ENCODE results near the gene RAB3GAP2. TPM values are rescaled to one million over a fixed set of nuclear protein-coding genes. Genes with fewer than 3 reads are reported as not detected.
"Not testable (repeated sequence)": the region's sequence is repeated elsewhere in the genome, so short reads cannot be mapped to it uniquely, and the experiment has no call there.

RAB3GAP2 gene
- total RNA-seq, 5 donors from 2014 or later (not counting 1 experiment from before 2014, with no cell fraction given), result 42.1 to 55.1 (median 46.7) TPM

DNA sequence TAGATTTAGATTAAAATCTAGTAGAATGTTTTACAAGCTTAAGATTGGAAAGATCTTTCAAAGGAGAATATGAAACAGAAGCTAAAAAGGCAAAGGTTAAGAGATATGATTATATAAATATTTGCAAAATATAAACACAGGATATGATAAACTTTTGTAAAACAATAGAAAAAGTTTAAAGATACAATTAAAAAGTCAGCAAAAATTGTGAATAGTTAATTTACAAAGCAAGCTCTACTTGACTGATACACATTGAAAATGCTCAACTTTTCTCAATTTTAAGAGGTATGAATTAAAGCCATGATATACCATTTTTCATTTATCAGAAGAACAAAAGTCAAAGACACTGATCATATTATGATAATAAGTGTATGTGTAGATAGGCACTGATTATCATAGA lies 21.0 kb downstream of the RAB3GAP2 start:
- no peak overlapping the region for H3K27ac ChIP-seq (ENCODE audit: low read length)
- Mint-ChIP-seq H3K36me3 (peaks cover 82% of the 10 kb centered on the region), H3K4me1 (peaks cover 12 to 18% (median 15%) of the 10 kb centered on the region in 3 donors), H3K9me3 (peaks cover 6 to 35% (median 22%) of the 10 kb centered on the region in 3 donors), H3K27me3 (no peaks in the 10 kb centered on the region), H3K4me3 (no peak overlapping the region), H3K27ac (no peak overlapping the region)
- POLR2A ChIA-PET, result no interaction called here
- CTCF ChIA-PET, result interaction anchor here in 1 of 2 donors (0.6 kb wide), 1 partner anchor 33 kb away, joined by 3 read pairs; no protein-coding TSS in a partner anchor
- H3K4me3 ChIP-seq (ENCODE audit: control insufficient read depth in 1 of 2, extremely low read depth in 1 of 2, low read length in 1 of 2), result no peak overlapping the region
- H3K27me3 ChIP-seq (replicated peaks in 1 of 2; ENCODE audit: control insufficient read depth in 2 of 2, extremely low read depth in 1 of 2, insufficient read depth in 2 of 2, low read length in 1 of 2), result no peaks in the 10 kb centered on the region
- ATAC-seq (replicated peaks in 1 of 4) (no peak), DNase-seq (no peak)
- H3K36me3 ChIP-seq (ENCODE audit: control insufficient read depth in 2 of 2, extremely low read depth in 1 of 2, insufficient read depth in 1 of 2, low read length in 1 of 2), result peaks cover 16 to 20% of the 10 kb centered on the region in 2 donors
- no peaks in the 10 kb centered on the region for H3K9me3 ChIP-seq
- H3K4me1 ChIP-seq (ENCODE audit: control insufficient read depth in 1 of 2, extremely low read depth in 1 of 2, insufficient read depth in 2 of 2, low read length in 2 of 2), result no peaks in the 10 kb centered on the region

DNA sequence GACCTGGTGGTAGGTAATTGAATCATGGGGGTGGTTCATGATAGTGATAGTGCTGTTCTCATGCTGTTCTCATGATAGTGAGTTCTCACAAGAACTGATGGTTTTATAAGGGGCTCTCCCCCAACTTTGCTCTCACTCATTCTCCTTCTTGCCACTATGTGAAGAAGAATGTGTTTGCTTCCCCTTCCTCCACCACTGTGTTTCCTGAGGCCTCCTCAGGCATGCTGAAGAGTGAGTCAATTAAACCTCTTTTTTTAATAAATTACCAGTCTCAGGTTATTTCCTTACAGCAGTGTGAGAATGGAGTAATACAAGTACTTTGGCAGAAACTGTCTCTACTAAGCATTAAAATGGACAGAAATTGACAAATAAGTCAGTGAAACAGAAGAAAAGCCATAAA lies 21.6 kb downstream of the RAB3GAP2 start:
- Mint-ChIP-seq H3K36me3 (peaks cover 82% of the 10 kb centered on the region), H3K27me3 (no peaks in the 10 kb centered on the region), H3K9me3 (peaks cover 6 to 38% (median 22%) of the 10 kb centered on the region in 3 donors), H3K4me1 (peaks cover 9 to 12% (median 11%) of the 10 kb centered on the region in 3 donors), H3K27ac (no peak overlapping the region), H3K4me3 (no peak overlapping the region)
- POLR2A ChIA-PET, result no interaction called here
- Histone ChIP-seq H3K9me3 (no peaks in the 10 kb centered on the region), H3K4me1 (ENCODE audit: control insufficient read depth in 1 of 2, extremely low read depth in 1 of 2, insufficient read depth in 2 of 2, low read length in 2 of 2) (no peaks in the 10 kb centered on the region), H3K27me3 (replicated peaks in 1 of 2; ENCODE audit: control insufficient read depth in 2 of 2, extremely low read depth in 1 of 2, insufficient read depth in 2 of 2, low read length in 1 of 2) (no peaks in the 10 kb centered on the region), H3K36me3 (ENCODE audit: control insufficient read depth in 2 of 2, extremely low read depth in 1 of 2, insufficient read depth in 1 of 2, low read length in 1 of 2) (peaks cover 16 to 18% of the 10 kb centered on the region in 2 donors), H3K4me3 (ENCODE audit: control insufficient read depth in 1 of 2, extremely low read depth in 1 of 2, low read length in 1 of 2) (no peak overlapping the region), H3K27ac (ENCODE audit: low read length) (no peak overlapping the region)
- ATAC-seq (replicated peaks in 1 of 4) (no peak), DNase-seq (no peak)
- CTCF ChIA-PET, result no interaction called here

DNA sequence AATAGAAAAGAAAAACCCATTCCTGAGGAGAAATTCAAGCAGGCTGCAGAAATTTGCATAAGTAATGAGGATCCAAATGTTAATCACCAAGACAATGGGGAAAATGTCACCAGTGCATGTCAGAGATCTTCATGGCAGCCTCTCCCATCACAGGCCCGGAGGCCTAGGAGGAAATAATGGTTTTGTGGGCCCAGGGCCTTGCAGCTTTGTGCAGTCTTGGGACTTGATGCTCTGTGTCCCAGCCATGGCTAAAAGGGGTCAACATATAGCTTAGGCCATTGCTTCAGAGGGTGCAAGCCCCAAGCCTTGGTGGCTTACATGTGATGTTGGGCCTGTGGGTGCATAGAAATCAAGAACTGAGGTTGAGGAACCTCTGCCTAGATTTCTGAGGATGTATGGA lies 22.7 kb downstream of the RAB3GAP2 start:
- H3K4me1 ChIP-seq (ENCODE audit: control insufficient read depth in 1 of 2, extremely low read depth in 1 of 2, insufficient read depth in 2 of 2, low read length in 2 of 2), result no peaks in the 10 kb centered on the region
- Mint-ChIP-seq H3K36me3 (peaks cover 78% of the 10 kb centered on the region), H3K9me3 (peaks cover 6 to 43% (median 22%) of the 10 kb centered on the region in 3 donors), H3K4me1 (peaks cover 8 to 12% (median 10%) of the 10 kb centered on the region in 3 donors), H3K27ac (no peak overlapping the region), H3K27me3 (no peaks in the 10 kb centered on the region), H3K4me3 (no peak overlapping the region)
- H3K27ac ChIP-seq (ENCODE audit: low read length), result no peak overlapping the region
- WGBS (ENCODE audit: insufficient coverage), result no CpG with 5 or more reads among the region's 1 CpG
- no peaks in the 10 kb centered on the region for H3K9me3 ChIP-seq
- no peaks in the 10 kb centered on the region for H3K27me3 ChIP-seq (replicated peaks in 1 of 2; ENCODE audit: control insufficient read depth in 2 of 2, extremely low read depth in 1 of 2, insufficient read depth in 2 of 2, low read length in 1 of 2)
- ATAC-seq (replicated peaks in 1 of 4) (no peak), DNase-seq (no peak)
- ChIA-PET POLR2A (no interaction called here), CTCF (no interaction called here)
- no peak overlapping the region for H3K4me3 ChIP-seq (ENCODE audit: control insufficient read depth in 1 of 2, extremely low read depth in 1 of 2, low read length in 1 of 2)
- H3K36me3 ChIP-seq (ENCODE audit: control insufficient read depth in 2 of 2, extremely low read depth in 1 of 2, insufficient read depth in 1 of 2, low read length in 1 of 2), result peaks cover 13 to 16% of the 10 kb centered on the region in 2 donors

DNA sequence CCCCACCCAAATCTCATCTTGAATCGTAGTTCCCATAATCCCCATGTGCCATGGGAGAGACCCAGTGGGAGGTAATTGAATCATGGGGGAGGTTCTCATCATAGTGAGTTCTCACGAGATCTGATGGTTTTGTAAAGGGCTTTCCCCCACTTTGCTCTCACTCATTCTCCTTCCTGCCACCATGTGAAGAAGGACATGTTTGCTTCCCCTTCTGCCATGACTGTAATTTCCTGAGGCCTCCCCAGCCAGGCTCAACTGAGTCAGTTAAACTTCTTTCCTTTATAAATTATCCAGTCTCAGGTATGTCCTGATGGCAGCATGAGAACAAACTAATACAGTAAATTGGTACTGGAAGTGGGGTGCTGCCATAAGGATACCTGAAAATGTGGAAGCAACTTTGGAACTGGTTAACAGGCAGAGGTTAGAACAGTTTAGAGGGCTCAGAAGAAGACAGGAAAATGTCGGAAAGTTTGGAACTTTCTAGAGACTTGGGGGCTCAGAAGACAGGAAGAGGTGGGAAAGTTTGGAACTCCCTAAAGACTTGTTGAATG lies 23.5 kb downstream of the RAB3GAP2 start:
- H3K36me3 ChIP-seq (ENCODE audit: control insufficient read depth in 2 of 2, extremely low read depth in 1 of 2, insufficient read depth in 1 of 2, low read length in 1 of 2), result peaks cover 13 to 16% of the 10 kb centered on the region in 2 donors
- H3K4me1 ChIP-seq (ENCODE audit: control insufficient read depth in 1 of 2, extremely low read depth in 1 of 2, insufficient read depth in 2 of 2, low read length in 2 of 2); H3K27me3 Mint-ChIP-seq; H3K4me3 ChIP-seq (ENCODE audit: control insufficient read depth in 1 of 2, extremely low read depth in 1 of 2, low read length in 1 of 2); H3K27me3 ChIP-seq (replicated peaks in 1 of 2; ENCODE audit: control insufficient read depth in 2 of 2, extremely low read depth in 1 of 2, insufficient read depth in 2 of 2, low read length in 1 of 2); H3K27ac Mint-ChIP-seq; DNase-seq; H3K4me3 Mint-ChIP-seq; H3K9me3 ChIP-seq; CTCF ChIA-PET; ATAC-seq (replicated peaks in 1 of 4); H3K27ac ChIP-seq (ENCODE audit: low read length); POLR2A ChIA-PET: not testable (repeated sequence)
- 100% methylated on average over 1 of the region's 3 CpGs for WGBS (ENCODE audit: insufficient coverage)
- Mint-ChIP-seq H3K36me3 (peaks cover 79% of the 10 kb centered on the region), H3K9me3 (peaks cover 6 to 41% (median 25%) of the 10 kb centered on the region in 3 donors), H3K4me1 (peaks cover 15 to 19% (median 17%) of the 10 kb centered on the region in 3 donors)

DNA sequence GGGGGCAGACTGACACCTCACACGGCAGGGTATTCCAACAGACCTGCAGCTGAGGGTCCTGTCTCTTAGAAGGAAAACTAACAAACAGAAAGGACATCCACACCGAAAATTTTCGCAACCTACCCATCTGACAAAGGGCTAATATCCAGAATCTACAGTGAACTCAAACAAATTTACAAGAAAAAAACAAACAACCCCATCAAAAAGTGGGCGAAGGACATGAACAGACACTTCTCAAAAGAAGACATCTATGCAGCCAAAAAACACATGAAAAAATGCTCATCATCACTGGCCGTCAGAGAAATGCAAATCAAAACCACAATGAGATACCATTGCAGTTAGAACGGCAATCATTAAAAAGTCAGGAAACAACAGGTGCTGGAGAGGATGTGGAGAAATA lies 26.4 kb downstream of the RAB3GAP2 start:
- Mint-ChIP-seq H3K4me1 (peaks cover 35 to 38% (median 36%) of the 10 kb centered on the region in 3 donors), H3K36me3 (peaks cover 59% of the 10 kb centered on the region), H3K9me3 (peaks cover 0 to 33% (median 21%) of the 10 kb centered on the region in 3 donors)
- DNase-seq; POLR2A ChIA-PET; H3K4me3 ChIP-seq (ENCODE audit: control insufficient read depth in 1 of 2, extremely low read depth in 1 of 2, low read length in 1 of 2); H3K27me3 ChIP-seq (replicated peaks in 1 of 2; ENCODE audit: control insufficient read depth in 2 of 2, extremely low read depth in 1 of 2, insufficient read depth in 2 of 2, low read length in 1 of 2); H3K27ac Mint-ChIP-seq; ATAC-seq (replicated peaks in 1 of 4); H3K36me3 ChIP-seq (ENCODE audit: control insufficient read depth in 2 of 2, extremely low read depth in 1 of 2, insufficient read depth in 1 of 2, low read length in 1 of 2); H3K4me3 Mint-ChIP-seq; H3K27me3 Mint-ChIP-seq; CTCF ChIA-PET; H3K27ac ChIP-seq (ENCODE audit: low read length); H3K9me3 ChIP-seq; H3K4me1 ChIP-seq (ENCODE audit: control insufficient read depth in 1 of 2, extremely low read depth in 1 of 2, insufficient read depth in 2 of 2, low read length in 2 of 2): not testable (repeated sequence)
- no CpG with 5 or more reads among the region's 6 CpGs for WGBS (ENCODE audit: insufficient coverage)

DNA sequence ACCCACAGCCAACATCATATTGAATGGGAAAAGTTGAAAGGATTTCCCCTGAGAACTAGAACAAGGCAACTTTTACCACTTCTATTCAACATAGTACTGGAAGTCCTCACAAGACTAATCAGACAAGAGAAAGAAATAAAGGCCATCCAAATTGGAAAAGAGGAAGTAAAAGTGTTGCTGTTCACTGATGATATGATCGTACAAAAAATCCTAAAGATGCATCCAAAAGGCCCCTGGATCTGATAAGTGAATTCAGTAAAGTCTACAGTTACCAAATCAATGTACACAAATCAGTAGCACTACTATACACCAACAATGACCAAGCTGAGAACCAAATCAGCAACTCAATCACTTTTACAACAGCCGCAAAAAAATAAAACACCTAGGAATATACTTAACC lies 28.3 kb downstream of the RAB3GAP2 start:
- Histone ChIP-seq H3K27me3 (replicated peaks in 1 of 2; ENCODE audit: control insufficient read depth in 2 of 2, extremely low read depth in 1 of 2, insufficient read depth in 2 of 2, low read length in 1 of 2) (no peaks in the 10 kb centered on the region), H3K4me1 (ENCODE audit: control insufficient read depth in 1 of 2, extremely low read depth in 1 of 2, insufficient read depth in 2 of 2, low read length in 2 of 2) (no peaks in the 10 kb centered on the region), H3K36me3 (ENCODE audit: control insufficient read depth in 2 of 2, extremely low read depth in 1 of 2, insufficient read depth in 1 of 2, low read length in 1 of 2) (peaks cover 0 to 3% of the 10 kb centered on the region in 2 donors), H3K9me3 (no peaks in the 10 kb centered on the region), H3K27ac (ENCODE audit: low read length) (no peak overlapping the region), H3K4me3 (ENCODE audit: control insufficient read depth in 1 of 2, extremely low read depth in 1 of 2, low read length in 1 of 2) (no peak overlapping the region)
- H3K36me3 Mint-ChIP-seq, result peaks cover 40% of the 10 kb centered on the region
- H3K27me3 Mint-ChIP-seq, result no peaks in the 10 kb centered on the region
- 86% methylated on average over 1 of the region's 2 CpGs for WGBS (ENCODE audit: insufficient coverage)
- H3K9me3 Mint-ChIP-seq, result peaks cover 0 to 23% (median 7%) of the 10 kb centered on the region in 3 donors
- H3K27ac Mint-ChIP-seq, result no peak overlapping the region
- H3K4me1 Mint-ChIP-seq, result peaks cover 40 to 45% (median 44%) of the 10 kb centered on the region in 3 donors
- CTCF ChIA-PET, result no interaction called here
- no peak for ATAC-seq (replicated peaks in 1 of 4)
- H3K4me3 Mint-ChIP-seq, result no peak overlapping the region
- POLR2A ChIA-PET, result no interaction called here
- no peak for DNase-seq

All from T-cell (primary cell).